HL-60/S4 treated with retinoic acid at 250 ng/mL for 4 days and 3 days (cell line): ENCODE results near the gene CREB3.

Experiments
- in situ Hi-C: fragments of 300-500 bp; cut with MboI; formaldehyde crosslinking; loops from 2 replicates; pipeline ENCODE4 v1.7.0; 2022; ENCODE audit warnings: low sequenced_read_pairs

The CREB3 gene

DNA sequence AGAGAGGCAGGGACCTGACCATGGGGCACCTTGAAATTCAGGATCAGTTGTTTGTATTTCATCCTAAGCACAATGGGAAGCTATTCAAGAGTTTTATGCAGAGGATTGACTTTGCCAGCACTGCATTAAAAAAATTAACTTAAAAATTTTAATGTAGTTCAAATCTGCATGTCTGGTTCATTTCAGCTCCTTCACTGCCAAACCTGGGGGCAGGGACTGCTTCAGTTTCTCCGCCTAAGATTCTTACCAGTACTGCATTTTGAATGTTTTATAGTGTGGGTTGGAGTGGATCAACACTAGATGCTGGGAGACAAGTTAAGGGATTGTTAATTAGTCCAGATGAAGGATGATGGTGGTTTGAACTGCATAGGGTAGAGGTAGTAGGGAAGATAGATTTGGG, 37.3 kb downstream of the CREB3 start:
- in situ Hi-C loops: no loop called here

DNA sequence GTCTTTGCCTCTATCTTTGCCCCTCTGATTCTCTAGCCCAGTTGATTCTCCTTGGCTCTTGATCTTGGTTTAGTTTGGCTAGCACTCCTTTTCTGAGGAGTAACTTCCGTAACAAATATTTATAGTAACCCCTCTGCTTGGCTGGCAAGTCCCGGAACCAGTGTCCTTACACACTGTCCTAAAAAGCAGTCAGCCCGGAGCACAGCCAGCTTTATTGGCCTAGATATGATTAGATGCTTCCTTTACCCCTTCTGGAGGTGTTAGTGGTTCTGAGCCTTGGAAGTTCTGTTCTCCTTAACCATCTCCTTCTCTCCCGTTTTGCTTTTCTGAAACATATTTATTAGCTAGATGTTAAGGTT, 38.6 kb downstream of the CREB3 start:
- in situ Hi-C loops: no loop called here

DNA sequence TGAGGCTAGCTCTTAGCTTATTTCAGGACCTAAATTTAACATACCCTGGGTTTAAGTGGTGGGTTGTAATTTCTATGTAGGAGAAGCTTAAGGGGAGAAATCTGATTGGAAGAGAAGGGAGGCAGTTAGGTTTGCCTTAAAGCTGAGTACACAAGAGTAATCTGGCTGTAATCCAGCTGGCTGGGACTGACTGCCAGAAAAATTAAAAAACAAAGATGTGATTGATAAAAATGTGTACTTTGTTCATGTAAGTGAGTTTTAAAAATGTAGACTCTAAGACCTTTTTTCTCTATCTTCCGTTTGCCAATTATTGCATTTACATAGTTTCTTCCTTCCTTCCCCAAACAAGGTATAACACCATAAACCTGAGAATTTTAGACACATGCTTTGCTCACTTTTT, 39.1 kb downstream of the CREB3 start:
- in situ Hi-C loops: no loop called here

DNA sequence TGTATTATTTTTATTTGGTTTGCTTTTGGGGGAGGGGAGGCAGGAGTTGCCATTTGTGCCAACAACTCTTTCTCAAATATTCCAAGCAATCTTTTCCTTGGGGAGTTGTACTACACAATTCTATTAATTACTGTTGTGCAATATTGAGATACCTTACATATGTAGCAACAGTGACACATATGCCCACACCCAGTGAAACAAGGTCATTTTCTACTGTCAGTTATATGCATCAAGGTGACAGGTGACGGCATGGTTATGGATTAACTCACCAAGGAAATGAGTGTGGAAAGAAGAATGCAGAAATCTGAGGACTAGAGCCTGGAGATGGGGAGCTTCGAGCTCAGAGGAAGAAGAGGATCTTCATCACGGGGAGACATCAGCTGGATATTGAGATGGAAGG, 39.5 kb downstream of the CREB3 start:
- in situ Hi-C loops: no loop called here

DNA sequence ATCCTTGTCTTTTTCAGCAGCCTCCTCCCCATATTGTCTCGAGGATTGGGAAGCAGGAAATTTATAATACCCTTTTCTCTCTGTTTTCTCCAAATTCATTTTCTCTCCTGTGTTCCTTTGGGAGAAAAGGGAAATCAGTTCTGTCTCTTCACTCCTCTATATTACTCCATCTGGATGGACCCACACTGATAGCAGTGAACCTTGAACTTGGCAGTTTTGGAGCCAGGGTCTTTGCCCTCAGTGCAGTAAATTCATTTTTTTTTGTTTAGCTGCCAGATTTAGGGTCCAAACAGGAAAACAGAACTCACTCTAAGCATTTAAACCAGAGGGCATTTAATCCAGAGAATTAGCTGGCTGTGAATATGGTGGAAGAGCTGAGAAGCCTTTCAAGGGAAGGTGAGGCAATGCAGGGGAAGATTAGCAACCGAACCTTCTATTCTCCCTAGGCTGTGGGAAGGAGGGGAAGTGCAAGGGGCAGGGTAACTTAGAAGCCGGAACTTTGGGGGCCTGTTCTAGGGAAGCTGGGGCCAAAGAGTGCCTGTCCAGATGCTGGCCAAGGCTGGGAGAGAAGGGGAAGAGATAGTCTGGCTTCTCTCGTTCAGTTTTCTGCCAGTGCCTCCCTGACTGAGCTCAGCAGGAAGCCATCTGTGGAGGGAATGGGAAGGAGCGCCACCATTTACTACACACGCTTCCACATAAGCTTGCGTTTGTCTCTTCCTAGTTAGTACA, 42.6 kb downstream of the CREB3 start:
- in situ Hi-C loops: no loop called here

DNA sequence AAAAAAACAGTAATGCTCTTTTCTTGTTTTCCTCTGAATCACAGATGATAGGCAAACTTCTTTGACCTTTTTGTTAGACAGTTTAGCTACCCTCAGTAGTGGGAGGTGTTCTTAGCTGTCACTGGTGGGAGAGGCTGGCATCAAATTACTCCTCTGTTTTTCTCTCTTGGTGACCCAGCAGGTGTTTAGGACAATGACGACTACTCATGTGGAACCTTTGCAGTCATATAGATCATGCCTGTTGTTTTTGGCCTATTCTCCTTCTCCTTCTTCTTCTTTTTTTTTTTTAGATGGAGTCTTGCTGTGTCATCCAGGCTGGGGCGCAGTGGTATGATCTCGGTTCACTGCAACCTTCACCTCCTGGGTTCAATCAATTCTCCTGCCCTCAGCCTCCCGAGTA, 43.6 kb downstream of the CREB3 start:
- in situ Hi-C loops: no loop called here

DNA sequence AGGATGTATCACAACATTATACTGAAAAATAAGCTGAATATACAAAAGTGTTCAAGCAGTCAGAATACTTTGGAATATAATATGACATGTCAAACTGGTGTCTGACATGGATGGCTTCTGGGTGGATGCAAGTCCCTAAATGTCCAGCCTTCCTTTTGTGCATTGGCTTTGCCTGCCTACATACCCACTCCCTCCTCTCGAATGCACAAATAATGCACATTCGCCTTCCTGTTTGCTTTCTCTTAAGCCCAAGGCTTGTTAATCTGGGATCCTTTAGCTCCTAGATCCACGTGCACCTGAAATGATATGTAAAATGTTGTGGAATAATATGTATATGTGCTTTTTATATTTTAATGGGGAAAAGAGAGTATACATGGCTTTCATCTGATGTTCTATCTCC, 46.0 kb downstream of the CREB3 start:
- in situ Hi-C loops: no loop called here

DNA sequence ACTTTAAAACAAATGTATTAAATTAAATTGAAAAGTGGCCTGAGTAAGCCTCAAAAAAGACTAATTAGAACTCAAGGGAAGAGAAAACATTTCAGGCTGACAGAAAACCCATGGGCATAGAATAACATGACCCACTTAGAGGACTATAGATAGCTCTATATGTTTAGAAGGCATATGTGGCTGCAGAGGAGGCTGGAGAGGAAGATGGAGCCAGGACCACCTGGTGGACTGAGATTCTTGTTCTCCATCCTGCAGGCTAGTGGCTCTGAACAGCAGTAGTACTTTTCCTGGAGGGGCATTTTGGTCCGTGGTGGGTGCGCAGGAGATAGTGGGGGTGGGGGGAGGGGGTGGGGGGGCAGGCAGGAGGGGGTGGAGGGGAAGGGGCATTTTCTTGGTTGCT, 48.6 kb downstream of the CREB3 start:
- in situ Hi-C loops: no loop called here

DNA sequence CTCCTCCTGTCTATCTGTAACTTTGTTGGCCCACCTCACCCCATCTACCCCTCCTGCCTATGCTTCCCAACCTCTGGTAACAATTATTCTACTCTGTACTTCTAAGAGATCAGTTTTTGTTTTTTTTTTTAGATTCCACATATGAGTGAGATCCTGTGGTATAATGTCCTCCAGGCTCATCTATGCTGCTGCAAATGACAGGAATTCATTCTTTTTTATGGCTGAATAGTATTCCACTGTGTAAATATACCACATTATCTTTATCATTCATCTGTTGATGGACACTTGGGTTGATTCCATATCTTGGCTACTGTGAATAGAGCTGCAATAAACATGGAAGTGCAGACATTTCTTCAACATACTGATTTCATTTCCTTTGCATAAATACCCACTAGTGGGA, 51.0 kb downstream of the CREB3 start:
- in situ Hi-C loops: no loop called here
